Measurements from ENCODE around the gene IKBKE.

IKBKE gene

GRCh38 chr1:206540044-206540780 is 69.9 kb downstream of the IKBKE start:
- DNase-seq (ENCODE audit: low read depth) = no peak
- H3K4me3 ChIP-seq (ENCODE audit: control insufficient read depth, low read depth, low read length) = no peak overlapping the region
- TF ChIP-seq CTCF (conservative IDR thresholded peaks at IDR 0.05; ENCODE audit: control insufficient read depth, insufficient read depth, low read depth, low read length) = no peak

GRCh38 chr1:206541236-206541833 is 71.1 kb downstream of the IKBKE start:
- TF ChIP-seq CTCF (conservative IDR thresholded peaks at IDR 0.05; ENCODE audit: control insufficient read depth, insufficient read depth, low read depth, low read length) = no peak
- no peak for DNase-seq (ENCODE audit: low read depth)
- H3K4me3 ChIP-seq (ENCODE audit: control insufficient read depth, low read depth, low read length) = no peak overlapping the region

GRCh38 chr1:206544562-206545257 is 74.4 kb downstream of the IKBKE start:
- H3K4me3 ChIP-seq (ENCODE audit: control insufficient read depth, low read depth, low read length) = no peak overlapping the region
- TF ChIP-seq CTCF (conservative IDR thresholded peaks at IDR 0.05; ENCODE audit: control insufficient read depth, insufficient read depth, low read depth, low read length) = peak; percentile 82
- peak; percentile 46 for DNase-seq (ENCODE audit: low read depth)

GRCh38 chr1:206545351-206545750 is 75.1 kb downstream of the IKBKE start:
- TF ChIP-seq CTCF (conservative IDR thresholded peaks at IDR 0.05; ENCODE audit: control insufficient read depth, insufficient read depth, low read depth, low read length) = no peak
- DNase-seq (ENCODE audit: low read depth) = no peak
- no peak overlapping the region for H3K4me3 ChIP-seq (ENCODE audit: control insufficient read depth, low read depth, low read length)
